B cell (primary cell): ENCODE measurements around the gene CACNB2.

Source experiments
- CTCF ChIP-seq: fragments of 200-600 bp; IDR thresholded peaks from one replicate; pipeline ENCODE4 v1.8.0; 2022; ENCODE audit warnings: antibody characterized with exemption, mild to moderate bottlenecking
- EZH2 ChIP-seq: IDR thresholded peaks from 2 replicates; pipeline ENCODE4 v1.6.1; 2012; ENCODE audit warnings: borderline replicate concordance, low read depth, mild to moderate bottlenecking, moderate library complexity, low read length; ENCODE audit not compliant: insufficient read depth, poor library complexity, severe bottlenecking

DNA sequence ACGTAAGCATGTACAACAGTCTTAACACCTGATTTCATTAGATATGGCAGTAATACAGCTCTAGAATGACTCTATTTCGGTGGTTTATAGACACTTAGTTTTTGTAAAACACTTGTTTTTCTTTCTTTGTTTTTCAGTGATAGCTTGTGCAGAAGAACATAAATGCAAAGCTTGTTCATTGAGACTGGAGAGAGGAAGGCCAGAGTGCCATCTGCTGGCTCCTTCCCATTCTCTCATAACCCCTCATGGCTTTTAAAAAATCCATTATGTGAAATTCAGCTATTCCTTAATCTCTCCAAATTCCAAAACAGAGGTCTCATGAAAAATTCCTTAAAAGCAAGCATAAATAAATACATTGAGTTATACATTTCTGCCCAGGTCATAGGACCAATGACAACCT is 76.3 kb downstream of the CACNB2 start:
- TF ChIP-seq CTCF (no peak), EZH2 (no peak)
